Stimulated activated CD8-positive, alpha-beta memory T cell treated with anti-CD3 and anti-CD28 coated beads, Interleukin-4, amount 100 ng/mL, for 4 hours (primary cell): ENCODE data around the gene ATG10.
"Not testable (repeated sequence)": the region's sequence is repeated elsewhere in the genome, so short reads cannot be mapped to it uniquely, and the experiment has no call there.

ENCODE experiments used
- DNase-seq, 2 donors: peaks; one replicate each; pipeline ENCODE4 v3.0.0-alpha.2; 2020; ENCODE audit warnings: low read depth in 2 of 2, low spot score in 1 of 2

ATG10 gene

GRCh38 chr5:81971712-81972491 is at the start of gene ATG10:
Gene ATG10, plus strand, starts transcription at chr5:81972023. Its CDS starts 15,548 bp downstream, at chr5:81987571.
- DNase-seq = peak; percentile 71 to 84

- no peak for DNase-seq
Measured at GRCh38 chr5:81922854-81923279, 49.0 kb upstream of the ATG10 start.

GRCh38 chr5:81924442-81924841 is 47.4 kb upstream of the ATG10 start:
- DNase-seq = no peak

GRCh38 chr5:81925009-81925408 is 46.8 kb upstream of the ATG10 start:
- no peak for DNase-seq

- DNase-seq = no peak
Measured at GRCh38 chr5:81925981-81926380, 45.8 kb upstream of the ATG10 start.

- no peak for DNase-seq
Measured at GRCh38 chr5:81936066-81936465, 35.8 kb upstream of the ATG10 start.

- no peak for DNase-seq
Measured at GRCh38 chr5:81936750-81937149, 35.1 kb upstream of the ATG10 start.

GRCh38 chr5:81942746-81943145 is 29.1 kb upstream of the ATG10 start:
- DNase-seq = no peak

- no peak for DNase-seq
Measured at GRCh38 chr5:81948349-81948748, 23.5 kb upstream of the ATG10 start.

GRCh38 chr5:81949462-81949861 is 22.4 kb upstream of the ATG10 start:
- no peak for DNase-seq

- DNase-seq = no peak
Measured at GRCh38 chr5:81950996-81951395, 20.8 kb upstream of the ATG10 start.

- not testable (repeated sequence) for DNase-seq
Measured at GRCh38 chr5:81954796-81955195, 17.0 kb upstream of the ATG10 start.

- DNase-seq = not testable (repeated sequence)
Measured at GRCh38 chr5:81958129-81958528, 13.7 kb upstream of the ATG10 start.

GRCh38 chr5:81961651-81962440 is 10.0 kb upstream of the ATG10 start:
- DNase-seq = no peak

- no peak for DNase-seq
Measured at GRCh38 chr5:81963544-81963943, 8.3 kb upstream of the ATG10 start.

GRCh38 chr5:81965524-81965923 is 6.3 kb upstream of the ATG10 start:
- DNase-seq = no peak

GRCh38 chr5:81969226-81969625 is 2.6 kb upstream of the ATG10 start:
- no peak for DNase-seq

- no peak for DNase-seq
Measured at GRCh38 chr5:81969912-81970311, 1.9 kb upstream of the ATG10 start.

GRCh38 chr5:81971111-81971711 is 612 bp upstream of the ATG10 start:
- no peak for DNase-seq

- no peak for DNase-seq
Measured at GRCh38 chr5:81972492-81972783, 615 bp downstream of the ATG10 start.

- no peak for DNase-seq
Measured at GRCh38 chr5:81980160-81980559, 8.3 kb downstream of the ATG10 start.

GRCh38 chr5:81980598-81981260 is 8.9 kb downstream of the ATG10 start:
- no peak for DNase-seq
